Ovary (tissue), 3 donors: Measurements from ENCODE around the gene KSR1.

Source experiments
- CTCF ChIP-seq, 3 donors: fragments of 450-650 bp in 2 of 3; fragments of 200-600 bp in 1 of 3; IDR thresholded peaks; one replicate each; pipeline versions ENCODE4 v1.5.1 to v1.8.0; 2016 to 2022; ENCODE audit warnings: antibody characterized with exemption in 3 of 3, mild to moderate bottlenecking in 1 of 3
- EP300 ChIP-seq: sonication (generic); formaldehyde crosslinking; IDR thresholded peaks from one replicate; pipeline ENCODE4 v1.6.1; 2017; ENCODE audit warnings: antibody characterized with exemption
- POLR2A ChIP-seq: fragments of 450-650 bp; IDR thresholded peaks from one replicate; pipeline ENCODE4 v1.6.1; 2017; ENCODE audit warnings: antibody characterized with exemption, mild to moderate bottlenecking, moderate library complexity
- donor health status: DM: no; HTN: no; CAD: no.

- no peak for TF ChIP-seq CTCF (IDR thresholded peaks at IDR 0.05)
- TF ChIP-seq EP300, result no peak
- no peak for TF ChIP-seq POLR2A
Observed at GRCh38 chr17:27485125-27485524, 28.9 kb downstream of the KSR1 start.
